SK-N-SH (cell line): Measurements from ENCODE around the gene CCDC81. TPM values are rescaled to one million over a fixed set of nuclear protein-coding genes. Genes with fewer than 3 reads are reported as not detected.
"Not testable (repeated sequence)": the region's sequence is repeated elsewhere in the genome, so short reads cannot be mapped to it uniquely, and the experiment has no call there.

Experiments
- CTCF ChIA-PET: fragments of 300-600, 350-600 bp; formaldehyde crosslinking; extraction: SDS; loops from one replicate; lab custom pipeline; 2021; lab: Yijun Ruan, JAX
- POLR2A ChIA-PET: fragments of 350-600 bp; sonication (Branson Sonifier 250); formaldehyde crosslinking; extraction: SDS; loops from one replicate; lab custom pipeline; 2020; ENCODE audit warnings: antibody characterized with exemption, inconsistent platforms; lab: Yijun Ruan, JAX
- DNase-seq: peaks from one replicate; pipeline ENCODE4 v3.0.0; 2012
- H2AFZ ChIP-seq: fragments of 200-600 bp; sonication (generic); 2 replicates; pipeline ENCODE4 v1.8.1; 2016; ENCODE audit warnings: antibody characterized with exemption, mild to moderate bottlenecking, low read depth
- H3F3A ChIP-seq: fragments of 200-600 bp; sonication (generic); replicated peaks from 2 replicates; pipeline ENCODE3; 2016; ENCODE audit warnings: antibody characterized with exemption, mild to moderate bottlenecking; ENCODE audit not compliant: insufficient read depth
- H3K27ac ChIP-seq, 2 experiments: fragments of 200-500 bp in 1 of 2; fragments of 200-600 bp in 1 of 2; sonication (Bioruptor generic) in 1 of 2; sonication (generic), shearing (Covaris generic) in 1 of 2; 2 replicates each; pipeline versions ENCODE4 v1.5.1 to v1.6.1; 2014 to 2016; ENCODE audit warnings: low read depth in 2 of 2, inconsistent platforms in 1 of 2, low read length in 1 of 2, mild to moderate bottlenecking in 1 of 2, mixed read lengths in 1 of 2
- H3K27me3 ChIP-seq: fragments of 200-600 bp; sonication (generic), shearing (Covaris generic); 2 replicates; pipeline ENCODE4 v1.6.1; 2016; ENCODE audit warnings: mixed run types; ENCODE audit not compliant: insufficient read depth
- H3K36me3 ChIP-seq, 2 experiments: fragments of 200-500 bp in 1 of 2; fragments of 200-600 bp in 1 of 2; sonication (Bioruptor generic) in 1 of 2; sonication (generic) in 1 of 2; replicated peaks in 1 of 2; 2 replicates each; pipeline versions ENCODE3 to v1.5.1; 2014 to 2016; ENCODE audit warnings: low read length in 1 of 2, mild to moderate bottlenecking in 1 of 2; ENCODE audit not compliant: insufficient read depth in 2 of 2, control insufficient read depth in 1 of 2
- H3K4me1 ChIP-seq, 2 experiments: fragments of 200-500 bp in 1 of 2; fragments of 200-600 bp in 1 of 2; sonication (Bioruptor generic) in 1 of 2; sonication (generic), shearing (Covaris generic) in 1 of 2; 2 replicates each; pipeline versions ENCODE4 v1.5.1 to v1.6.1; 2014 to 2016; ENCODE audit warnings: low read depth in 1 of 2, low read length in 1 of 2, mixed run types in 1 of 2; ENCODE audit not compliant: insufficient read depth in 2 of 2, control insufficient read depth in 1 of 2
- H3K4me2 ChIP-seq: fragments of 200-600 bp; sonication (generic), shearing (Covaris generic); 2 replicates; pipeline ENCODE4 v1.6.1; 2017; ENCODE audit warnings: mixed run types
- H3K4me3 ChIP-seq, 2 experiments: fragments of 200-500 bp in 1 of 2; fragments of 200-600 bp in 1 of 2; sonication (Bioruptor generic) in 1 of 2; sonication (generic), shearing (Covaris generic) in 1 of 2; 2 replicates each; pipeline versions ENCODE4 v1.5.1 to v1.8.1; 2014 to 2016; ENCODE audit warnings: low read depth in 2 of 2, inconsistent platforms in 1 of 2, low read length in 1 of 2, mild to moderate bottlenecking in 1 of 2, mixed read lengths in 1 of 2, moderate library complexity in 1 of 2
- H3K79me2 ChIP-seq: fragments of 200-600 bp; sonication (generic); 2 replicates; pipeline ENCODE4 v1.8.1; 2017; ENCODE audit warnings: mild to moderate bottlenecking; ENCODE audit not compliant: insufficient read depth
- H3K9ac ChIP-seq: fragments of 200-600 bp; sonication (generic); 2 replicates; pipeline ENCODE4 v1.6.1; 2017; ENCODE audit warnings: mixed run types
- H3K9me2 ChIP-seq: fragments of 200-600 bp; sonication (generic); 2 replicates; pipeline ENCODE4 v1.6.1; 2017; ENCODE audit warnings: mixed run types
- H3K9me3 ChIP-seq: fragments of 200-600 bp; sonication (generic); 2 replicates; pipeline ENCODE4 v1.6.1; 2017; ENCODE audit warnings: mixed run types, mild to moderate bottlenecking, moderate library complexity
- H4K20me1 ChIP-seq: fragments of 200-600 bp; sonication (generic); 2 replicates; pipeline ENCODE4 v1.6.1; 2017; ENCODE audit warnings: mild to moderate bottlenecking, mixed run types; ENCODE audit not compliant: insufficient read depth
- RAD21 ChIP-seq: IDR thresholded peaks from 2 replicates; pipeline ENCODE4 v1.6.1; 2012; ENCODE audit warnings: mild to moderate bottlenecking, low read length
- WGBS: methylation state at CpG from one replicate; pipeline ENCODE4 v1.1.6; 2017; ENCODE audit warnings: low lambda C conversion rate; 5-methylcytosine and 5-hydroxymethylcytosine counted together
- polyA plus RNA-seq, 3 experiments: library from polyadenylated mRNA; depleted of rRNA; stranded (reverse); fragments of >200 nt; gene quantifications; 2 replicates each; pipeline ENCODE4 v1.2.3, GENCODE V29; 2012
- TF ChIP-seq, protein P1 (sequence below): IDR thresholded peaks from 2 replicates; pipeline ENCODE4 v1.6.1; 2012; ENCODE audit warnings: mild to moderate bottlenecking, low read depth, low read length, moderate library complexity
- TF ChIP-seq, protein P2 (sequence below): IDR thresholded peaks from 2 replicates; pipeline ENCODE4; 2012

The CCDC81 gene
- polyA plus RNA-seq, 1 of the 3 experiments (the other 2 are of a cell fraction), result 0.49 TPM

DNA sequence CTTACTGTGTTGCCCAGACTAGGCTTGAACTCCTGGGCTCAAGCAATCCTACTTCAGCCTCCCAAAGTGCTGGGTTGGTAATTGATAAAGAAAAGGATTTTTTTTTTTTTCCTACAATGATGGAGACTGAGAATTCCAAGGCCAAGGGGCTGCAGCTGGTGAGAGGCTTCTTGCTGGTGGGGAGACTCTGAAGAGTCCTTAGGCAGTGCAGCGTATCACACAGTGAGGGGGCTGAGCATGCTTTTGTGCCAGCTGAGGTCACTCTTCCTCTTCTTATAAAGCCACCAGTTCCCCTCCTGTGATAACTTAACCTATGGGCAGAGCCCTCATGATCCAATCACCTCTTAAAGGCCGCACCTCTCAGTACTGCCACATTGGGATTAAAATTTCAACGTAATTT, 28.2 kb upstream of the CCDC81 start:
- ChIA-PET CTCF (no interaction called here), POLR2A (no interaction called here)
- Histone ChIP-seq H3K79me2 (peaks cover 11% of the 10 kb centered on the region; the same call in 1 of the 2 replicates), H4K20me1 (no peaks in the 10 kb centered on the region), H3K4me3 (no peak overlapping the region), H3K9me2 (no peaks in the 10 kb centered on the region; the same call in 1 of the 2 replicates), H3K9ac (no peak overlapping the region), H3K4me2 (no peak overlapping the region), H3K27me3 (no peaks in the 10 kb centered on the region), H3K27ac (no peak overlapping the region), H2AFZ (no peak overlapping the region), H3F3A (no peaks in the 10 kb centered on the region), H3K4me1 (no peaks in the 10 kb centered on the region), H3K9me3 (no peaks in the 10 kb centered on the region), H3K36me3 (peaks cover 28 to 36% of the 10 kb centered on the region in 2 experiments)
- TF ChIP-seq, protein P1, sequence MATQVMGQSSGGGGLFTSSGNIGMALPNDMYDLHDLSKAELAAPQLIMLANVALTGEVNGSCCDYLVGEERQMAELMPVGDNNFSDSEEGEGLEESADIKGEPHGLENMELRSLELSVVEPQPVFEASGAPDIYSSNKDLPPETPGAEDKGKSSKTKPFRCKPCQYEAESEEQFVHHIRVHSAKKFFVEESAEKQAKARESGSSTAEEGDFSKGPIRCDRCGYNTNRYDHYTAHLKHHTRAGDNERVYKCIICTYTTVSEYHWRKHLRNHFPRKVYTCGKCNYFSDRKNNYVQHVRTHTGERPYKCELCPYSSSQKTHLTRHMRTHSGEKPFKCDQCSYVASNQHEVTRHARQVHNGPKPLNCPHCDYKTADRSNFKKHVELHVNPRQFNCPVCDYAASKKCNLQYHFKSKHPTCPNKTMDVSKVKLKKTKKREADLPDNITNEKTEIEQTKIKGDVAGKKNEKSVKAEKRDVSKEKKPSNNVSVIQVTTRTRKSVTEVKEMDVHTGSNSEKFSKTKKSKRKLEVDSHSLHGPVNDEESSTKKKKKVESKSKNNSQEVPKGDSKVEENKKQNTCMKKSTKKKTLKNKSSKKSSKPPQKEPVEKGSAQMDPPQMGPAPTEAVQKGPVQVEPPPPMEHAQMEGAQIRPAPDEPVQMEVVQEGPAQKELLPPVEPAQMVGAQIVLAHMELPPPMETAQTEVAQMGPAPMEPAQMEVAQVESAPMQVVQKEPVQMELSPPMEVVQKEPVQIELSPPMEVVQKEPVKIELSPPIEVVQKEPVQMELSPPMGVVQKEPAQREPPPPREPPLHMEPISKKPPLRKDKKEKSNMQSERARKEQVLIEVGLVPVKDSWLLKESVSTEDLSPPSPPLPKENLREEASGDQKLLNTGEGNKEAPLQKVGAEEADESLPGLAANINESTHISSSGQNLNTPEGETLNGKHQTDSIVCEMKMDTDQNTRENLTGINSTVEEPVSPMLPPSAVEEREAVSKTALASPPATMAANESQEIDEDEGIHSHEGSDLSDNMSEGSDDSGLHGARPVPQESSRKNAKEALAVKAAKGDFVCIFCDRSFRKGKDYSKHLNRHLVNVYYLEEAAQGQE, result no peak
- DNase-seq, result no peak
- 91% methylated on average over 3 of the region's 3 CpGs for WGBS

DNA sequence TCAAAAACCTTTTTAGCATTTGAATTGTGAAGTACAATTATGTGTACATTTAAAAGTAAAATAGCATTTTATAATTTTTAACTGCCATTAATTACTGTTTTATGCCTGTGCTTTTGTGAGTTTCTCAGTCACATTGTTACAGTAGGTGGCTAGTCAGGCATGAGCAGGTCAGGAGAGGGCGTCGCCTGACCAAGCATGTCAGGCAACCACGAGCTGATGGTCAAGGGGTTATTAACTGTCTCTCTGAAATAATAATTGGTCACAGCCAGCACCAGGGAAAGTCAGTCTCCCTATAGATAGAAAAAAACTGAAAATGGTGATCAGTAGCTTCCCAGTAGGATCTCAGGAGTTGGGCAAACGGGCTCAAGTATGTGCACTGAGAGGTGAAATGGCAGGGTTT, 19.4 kb upstream of the CCDC81 start:
- no peaks in the 10 kb centered on the region for H3K9me2 ChIP-seq
- no peak for DNase-seq
- TF ChIP-seq, protein P2, sequence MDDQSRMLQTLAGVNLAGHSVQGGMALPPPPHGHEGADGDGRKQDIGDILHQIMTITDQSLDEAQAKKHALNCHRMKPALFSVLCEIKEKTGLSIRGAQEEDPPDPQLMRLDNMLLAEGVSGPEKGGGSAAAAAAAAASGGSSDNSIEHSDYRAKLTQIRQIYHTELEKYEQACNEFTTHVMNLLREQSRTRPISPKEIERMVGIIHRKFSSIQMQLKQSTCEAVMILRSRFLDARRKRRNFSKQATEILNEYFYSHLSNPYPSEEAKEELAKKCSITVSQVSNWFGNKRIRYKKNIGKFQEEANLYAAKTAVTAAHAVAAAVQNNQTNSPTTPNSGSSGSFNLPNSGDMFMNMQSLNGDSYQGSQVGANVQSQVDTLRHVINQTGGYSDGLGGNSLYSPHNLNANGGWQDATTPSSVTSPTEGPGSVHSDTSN, result no peak
- TF ChIP-seq RAD21, result no peak
- H2AFZ ChIP-seq, result no peak overlapping the region
- H3K4me3 ChIP-seq, result no peak overlapping the region
- no peak overlapping the region for H3K27ac ChIP-seq
- no peaks in the 10 kb centered on the region for H3K79me2 ChIP-seq
- no peaks in the 10 kb centered on the region for H3K27me3 ChIP-seq
- no peaks in the 10 kb centered on the region for H4K20me1 ChIP-seq
- H3K36me3 ChIP-seq, result no peaks in the 10 kb centered on the region
- ChIA-PET CTCF (interaction anchor here (0.7 kb wide), 1 partner anchor 12 kb away, joined by 3 read pairs; no protein-coding TSS in a partner anchor), POLR2A (no interaction called here)
- H3K9ac ChIP-seq, result no peak overlapping the region
- 85% methylated on average over 4 of the region's 4 CpGs for WGBS
- no peaks in the 10 kb centered on the region for H3K4me1 ChIP-seq
- H3K4me2 ChIP-seq, result no peak overlapping the region
- H3F3A ChIP-seq, result no peaks in the 10 kb centered on the region
- H3K9me3 ChIP-seq, result no peaks in the 10 kb centered on the region

- H3F3A ChIP-seq, H2AFZ ChIP-seq, DNase-seq, H3K79me2 ChIP-seq, H3K4me3 ChIP-seq, H3K27me3 ChIP-seq, POLR2A ChIA-PET, H3K27ac ChIP-seq, H3K9ac ChIP-seq, H3K36me3 ChIP-seq, H3K9me3 ChIP-seq, H3K9me2 ChIP-seq, H3K4me2 ChIP-seq, H4K20me1 ChIP-seq, H3K4me1 ChIP-seq: not testable (repeated sequence)
- 71% methylated on average over 4 of the region's 4 CpGs for WGBS
- CTCF ChIA-PET, result interaction anchor here (1.0 kb wide), 1 partner anchor 11 kb away, joined by 3 read pairs; no protein-coding TSS in a partner anchor
Measured at GRCh38 chr11:86357412-86357811, 17.3 kb upstream of the CCDC81 start.
